Spleen (tissue), 7 donors: ENCODE data around the gene FBXO11.

Experiments
- CTCF ChIP-seq, 11 experiments: fragments of 200-600 bp in 7 of 11; fragments of 450-650 bp in 4 of 11; sonication (generic) in 4 of 11; IDR thresholded peaks in 8 of 11; conservative IDR thresholded peaks in 3 of 11; 1 replicate in 7 of 11; 2 replicates in 4 of 11; pipeline versions ENCODE4 v1.4.0 to v1.8.0; 2016 to 2021; ENCODE audit warnings: antibody characterized with exemption in 11 of 11, inconsistent platforms in 4 of 11, mild to moderate bottlenecking in 1 of 11
- POLR2A ChIP-seq, 3 donors: fragments of 450-650 bp; IDR thresholded peaks; one replicate each; pipeline ENCODE4 v1.5.1; 2017; ENCODE audit warnings: antibody characterized with exemption in 3 of 3, mild to moderate bottlenecking in 1 of 3
- POLR2AphosphoS5 ChIP-seq, 3 donors: sonication (generic); formaldehyde crosslinking; IDR thresholded peaks; one replicate each; pipeline ENCODE4 v1.5.1; 2017; ENCODE audit warnings: antibody characterized with exemption in 3 of 3
- donor health status: DM: no; HTN: no; CAD: no; lungs with moderate emphysema.
- donor health status: DM: no; HTN: no; CAD: no.
- donor health status: DM: no; HTN: no; CAD: no.

GRCh38 chr2:47833516-47833968, 72.8 kb downstream of the FBXO11 start:
- TF ChIP-seq CTCF (IDR thresholded peaks at IDR 0.05 in 8 of 11, conservative IDR thresholded peaks at IDR 0.05 in 3 of 11) (no peak), POLR2AphosphoS5 (IDR thresholded peaks at IDR 0.05) (no peak), POLR2A (IDR thresholded peaks at IDR 0.05) (no peak)
